K562 (cell line): ENCODE data around the gene ZNF516. TPM values are rescaled to one million over a fixed set of nuclear protein-coding genes. Genes with fewer than 3 reads are reported as not detected.

Experiments used
- ATAC-seq: fragments of 200-7000 bp; cut with Tn5 transposase; 3 replicates; pipeline ENCODE4 v1.9.1; 2020; ENCODE audit warnings: moderate library complexity
- BruUV-seq: library from RNA; stranded (reverse); fragments of 400-500 nt; replicated peaks from 2 replicates; lab custom pipeline; 2021; lab: Mats Ljungman, UMichigan
- CTCF ChIA-PET: fragments of 300-600 bp; formaldehyde crosslinking; extraction: SDS; loops from one replicate; lab custom pipeline; 2021; ENCODE audit warnings: low intra/inter-chr PET ratio; lab: Yijun Ruan, JAX
- POLR2A ChIA-PET: fragments of 300-600, 350-650 bp; sonication (Branson Sonifier 250); formaldehyde crosslinking; extraction: SDS; loops from one replicate; lab custom pipeline; 2021; ENCODE audit warnings: antibody characterized with exemption, inconsistent platforms; lab: Yijun Ruan, JAX
- DNase-seq, 4 experiments: peaks; one replicate each; pipeline versions ENCODE4 v3.0.0 to v3.0.0-alpha.2; 2011 to 2018; ENCODE audit warnings: low spot score in 3 of 4, mixed read lengths in 3 of 4; ENCODE audit errors: extremely low read depth in 1 of 4
- FAIRE-seq: peaks from 2 replicates; lab custom pipeline; 2011; peaks lifted over from hg19 to GRCh38; lab: Jason Lieb, UNC
- H2AFZ ChIP-seq: 2 replicates; pipeline ENCODE4 v1.6.0; 2011; ENCODE audit warnings: low read depth, low read length, control low read depth, inconsistent platforms
- H3K27ac ChIP-seq: fragments of 200-600 bp; 3 replicates; pipeline ENCODE4 v1.8.0; 2011; ENCODE audit warnings: low read depth, mild to moderate bottlenecking, control low read depth, inconsistent platforms, low read length, moderate library complexity, mixed read lengths; ENCODE audit errors: extremely low read depth
- H3K27me3 ChIP-seq, 2 experiments: fragments of 300-600 bp in 1 of 2; 2 replicates in 1 of 2; 3 replicates in 1 of 2; pipeline versions ENCODE4 v1.6.0 to v1.8.0; 2011; ENCODE audit warnings: inconsistent platforms in 2 of 2, low read length in 2 of 2, mild to moderate bottlenecking in 1 of 2, mixed read lengths in 1 of 2, moderate library complexity in 1 of 2; ENCODE audit not compliant: control insufficient read depth in 2 of 2, insufficient read depth in 2 of 2
- H3K36me3 ChIP-seq: fragments of 300-600 bp; 3 replicates; pipeline ENCODE4 v1.8.0; 2011; ENCODE audit warnings: mild to moderate bottlenecking, low read length, inconsistent platforms; ENCODE audit not compliant: control insufficient read depth, insufficient read depth
- H3K4me1 ChIP-seq, 2 experiments: fragments of 200-600 bp in 1 of 2; replicated peaks in 1 of 2; 2 replicates in 1 of 2; 3 replicates in 1 of 2; pipeline versions ENCODE4 v1.5.1 to v1.8.0; 2011; ENCODE audit warnings: inconsistent platforms in 2 of 2, low read length in 2 of 2, mild to moderate bottlenecking in 1 of 2, mixed read lengths in 1 of 2, moderate library complexity in 1 of 2; ENCODE audit not compliant: control insufficient read depth in 2 of 2, insufficient read depth in 2 of 2
- H3K4me2 ChIP-seq: 2 replicates; pipeline ENCODE4 v1.6.1; 2011; ENCODE audit warnings: low read length, control low read depth, inconsistent platforms, mixed read lengths; ENCODE audit not compliant: insufficient read depth
- H3K4me3 ChIP-seq: fragments of 200-600 bp; sonication (generic), shearing (Covaris generic); 2 replicates; pipeline ENCODE4 v1.5.1; 2016; ENCODE audit warnings: control low read depth, inconsistent platforms
- H3K79me2 ChIP-seq: fragments of 200-600 bp; 3 replicates; pipeline ENCODE4 v1.8.0; 2011; ENCODE audit warnings: low read length, inconsistent platforms; ENCODE audit not compliant: control insufficient read depth, insufficient read depth
- H3K9ac ChIP-seq, 2 experiments: 2 replicates each; pipeline versions ENCODE4 v1.6.0 to v1.6.1; 2011; ENCODE audit warnings: low read depth in 2 of 2, low read length in 2 of 2, control low read depth in 1 of 2, inconsistent platforms in 1 of 2, mild to moderate bottlenecking in 1 of 2, mixed read lengths in 1 of 2; ENCODE audit not compliant: insufficient read depth in 1 of 2
- H3K9me1 ChIP-seq: one replicate; pipeline ENCODE4 v1.6.0; 2011; ENCODE audit warnings: inconsistent platforms, mild to moderate bottlenecking, low read length, moderate library complexity; ENCODE audit not compliant: control insufficient read depth, insufficient read depth
- H3K9me3 ChIP-seq: replicated peaks from 2 replicates; pipeline ENCODE4 v1.5.1; 2011; ENCODE audit warnings: low read depth, low read length, inconsistent platforms; ENCODE audit not compliant: control insufficient read depth, insufficient read depth
- H4K20me1 ChIP-seq: replicated peaks from 2 replicates; pipeline ENCODE4 v1.6.1; 2011; ENCODE audit warnings: low read length, inconsistent platforms, mixed read lengths; ENCODE audit not compliant: control insufficient read depth, insufficient read depth
- MXD1 ChIP-seq: fragments of 250-450 bp; sonication (Bioruptor Pico); IDR thresholded peaks from 2 replicates; pipeline ENCODE4 v1.8.0; 2021; ENCODE audit warnings: borderline replicate concordance, mild to moderate bottlenecking, moderate library complexity; ENCODE audit not compliant: poor library complexity, severe bottlenecking
- PTTG1 ChIP-seq: fragments of 450-650 bp; IDR thresholded peaks from 2 replicates; pipeline ENCODE4 v1.6.1; 2016; ENCODE audit warnings: low read depth, mild to moderate bottlenecking, missing genetic modification characterization, missing compliant biosample characterization
- ZNF780A ChIP-seq: fragments of 250-450 bp; sonication (Bioruptor Pico); IDR thresholded peaks from 2 replicates; pipeline ENCODE4 v1.5.0; 2021; ENCODE audit warnings: mild to moderate bottlenecking
- WGBS: fragments of 100-300 bp; shearing (Covaris generic); methylation state at CpG from one replicate; pipeline ENCODE4 v1.1.6; 2016; ENCODE audit warnings: low coverage, mixed read lengths; ENCODE audit not compliant: insufficient coverage; ENCODE audit errors: missing lambda C conversion rate; 5-methylcytosine and 5-hydroxymethylcytosine counted together
- in situ Hi-C: fragments of 300-500 bp; cut with MboI; formaldehyde crosslinking; loops from 4 replicates; pipeline ENCODE4 v1.15.0; 2018; ENCODE audit warnings: inconsistent platforms, mixed read lengths
- intact Hi-C: fragments of 100-400 bp; cut with micrococcal nuclease; formaldehyde crosslinking; loops from 2 replicates; pipeline ENCODE4 v1.14.2; 2022
- polyA plus RNA-seq, 8 experiments: library from polyadenylated mRNA; depleted of rRNA in 4 of 8; stranded (reverse) in 5 of 8; unstranded in 3 of 8; fragments of >200 nt; fragmentation: Nextera tagmentation in 2 of 8; fragmentation: Illumina TruSeq in 1 of 8; extraction: Ambion mirVana in 2 of 8; extraction: Trizol in 1 of 8; gene quantifications; 2 replicates each; pipeline versions ENCODE4 v1.2.1 to v1.2.3, GENCODE V29; 2011 to 2014; ENCODE audit warnings: inconsistent platforms in 1 of 8, missing spikeins in 1 of 8
- total RNA-seq, 7 experiments: library from RNA; depleted of rRNA in 6 of 7; stranded (reverse); fragments of >200 nt in 6 of 7; fragmentation: Illumina TruSeq in 2 of 7; extraction: Trizol in 2 of 7; gene quantifications; 2 replicates each; pipeline versions ENCODE4 v1.2.1 to v1.2.3, GENCODE V29; 2011 to 2021; ENCODE audit warnings: low replicate concordance in 1 of 7

ZNF516 gene
- total and polyA plus RNA-seq, 9 of the 15 experiments (the other 6 are each of a cell fraction or from before 2014, with no cell fraction given) = 0.04 to 0.20 (median 0.08) TPM; not detected in 3

- Histone ChIP-seq H3K9me3 (no peaks in the 10 kb centered on the region), H4K20me1 (no peaks in the 10 kb centered on the region), H2AFZ (no peak overlapping the region), H3K79me2 (no peaks in the 10 kb centered on the region), H3K4me1 (no peaks in the 10 kb centered on the region), H3K9ac (no peak overlapping the region), H3K36me3 (no peaks in the 10 kb centered on the region), H3K9me1 (no peaks in the 10 kb centered on the region), H3K4me2 (no peak overlapping the region), H3K27ac (no peak overlapping the region), H3K4me3 (no peak overlapping the region), H3K27me3 (peaks cover 0 to 22% of the 10 kb centered on the region in 2 experiments; a peak in 3 of 5 replicates)
- WGBS = 2% methylated on average over 12 of the region's 14 CpGs
- in situ Hi-C loops = loop anchor here (25.0 kb wide), 2 partner anchors 1702 to 2002 kb away; no protein-coding TSS in a partner anchor
- ATAC-seq (no peak), DNase-seq (no peak), FAIRE-seq (no peak)
- no peak for TF ChIP-seq PTTG1
- no peak for TF ChIP-seq ZNF780A (CRISPR knock-in tag)
- TF ChIP-seq MXD1 (CRISPR knock-in tag) = no peak
- ChIA-PET CTCF (no interaction called here), POLR2A (interaction anchor here (1.2 kb wide), 1 partner anchor 9 kb away, joined by 3 read pairs; no protein-coding TSS in a partner anchor)
- no TSS peak for BruUV-seq
- intact Hi-C loops = no loop called here
These were observed 130.5 kb downstream of the ZNF516 start for GRCh38 chr18:76364282-76365259.
